GM19455 (cell line): ENCODE results near the gene EFNA1.

Experiments
- ATAC-seq: cut with Tn5 transposase; IDR thresholded peaks from one replicate; pipeline ENCODE4 v1.9.1; 2021; ENCODE audit not compliant: unreplicated experiment

The EFNA1 gene

DNA sequence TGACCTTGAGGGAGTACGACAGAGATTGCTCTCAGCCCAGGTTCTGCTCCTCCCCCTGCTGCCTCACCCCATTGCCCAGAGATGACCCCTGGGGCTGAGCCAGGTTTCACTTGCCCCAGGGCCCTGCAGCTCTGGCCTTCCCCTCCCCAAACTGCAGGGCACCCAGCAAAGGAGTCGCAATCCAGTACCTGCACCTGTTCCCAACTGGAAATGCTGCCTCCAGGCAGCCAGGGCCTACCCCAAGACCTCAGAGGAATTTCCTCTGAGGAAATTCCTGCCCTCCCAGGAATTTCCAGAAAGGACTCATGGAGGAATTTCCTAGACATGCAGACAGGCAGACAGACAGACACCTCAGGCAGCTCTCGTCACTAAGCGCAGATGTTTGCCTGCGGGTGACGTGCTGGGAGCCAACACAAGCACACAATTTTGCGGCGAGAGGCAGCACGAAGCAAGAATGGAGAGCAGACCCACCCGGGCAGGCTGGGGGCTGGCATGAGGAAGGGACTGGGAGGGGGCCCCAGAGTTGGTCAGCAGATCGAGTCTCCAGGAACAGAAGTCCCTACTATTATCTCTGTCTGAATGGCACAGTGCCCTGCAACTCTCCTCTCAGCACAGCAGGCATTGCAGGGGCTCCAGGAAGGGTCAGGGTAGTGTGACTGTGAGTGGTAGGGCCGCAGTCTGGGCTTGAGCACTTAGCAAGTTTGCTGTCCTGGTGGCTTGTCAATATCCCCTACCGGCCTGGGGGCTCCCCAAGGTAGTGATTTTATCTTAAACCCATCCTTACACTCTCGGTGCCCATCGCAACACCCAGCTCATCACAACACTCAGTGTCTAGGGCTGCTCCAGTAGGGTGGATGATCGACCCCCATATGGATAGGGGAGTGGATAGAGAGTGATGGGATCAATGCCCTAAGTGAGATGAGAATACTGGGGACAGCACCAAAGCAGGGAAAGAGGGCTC is 2.9 kb upstream of the EFNA1 start:
- ATAC-seq: no peak

DNA sequence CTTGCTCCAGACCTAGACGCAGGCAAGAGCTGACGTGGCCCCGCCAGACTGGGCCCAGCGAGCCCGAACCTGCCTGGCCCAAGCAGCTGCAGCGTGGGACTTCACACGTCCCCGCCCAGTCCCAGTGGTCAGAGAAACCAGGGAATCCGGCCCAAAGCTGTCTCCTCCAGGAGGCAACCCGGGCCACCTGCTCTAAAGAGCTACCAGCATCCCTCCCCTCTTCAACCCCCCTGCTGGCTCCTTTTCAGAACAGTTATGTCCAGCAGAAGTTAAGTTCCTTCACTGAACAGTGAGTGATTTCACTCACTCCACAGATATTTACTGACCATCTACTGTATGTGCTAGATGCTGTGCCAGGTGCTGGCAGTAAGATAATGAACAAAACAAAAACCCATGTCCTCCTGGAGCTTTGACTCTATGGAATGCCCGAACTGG is 2.1 kb upstream of the EFNA1 start:
- no peak for ATAC-seq

DNA sequence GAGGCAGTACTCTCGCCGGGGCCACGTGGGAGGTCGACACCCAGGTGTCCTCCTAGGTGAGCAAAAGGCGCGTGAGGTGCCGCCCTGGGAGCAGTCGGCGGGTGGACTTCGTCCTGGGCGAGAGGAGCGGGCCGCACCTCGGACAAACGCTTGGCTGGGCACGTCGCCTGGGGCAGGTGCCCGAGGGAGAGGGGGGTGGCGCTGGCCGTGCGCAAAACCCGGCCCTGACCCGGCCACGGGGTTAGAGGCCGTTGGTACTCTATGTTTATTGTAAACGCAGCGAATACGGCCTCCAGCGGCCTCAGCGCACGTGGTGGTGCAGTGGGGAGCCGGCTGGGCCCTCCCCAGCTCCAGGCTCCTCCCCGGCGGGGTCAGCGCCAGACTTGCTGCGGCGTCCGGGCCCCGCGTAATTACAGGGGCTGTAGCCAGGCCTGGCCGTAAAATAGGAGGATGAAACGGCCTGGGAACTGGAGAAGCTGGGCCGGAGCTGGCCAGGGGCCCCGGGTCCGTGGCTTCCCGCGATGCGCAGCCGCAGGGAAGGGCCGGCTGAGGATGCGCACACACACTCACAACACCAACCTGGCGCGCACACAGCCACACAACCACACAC is 1.6 kb upstream of the EFNA1 start:
- ATAC-seq: no peak

DNA sequence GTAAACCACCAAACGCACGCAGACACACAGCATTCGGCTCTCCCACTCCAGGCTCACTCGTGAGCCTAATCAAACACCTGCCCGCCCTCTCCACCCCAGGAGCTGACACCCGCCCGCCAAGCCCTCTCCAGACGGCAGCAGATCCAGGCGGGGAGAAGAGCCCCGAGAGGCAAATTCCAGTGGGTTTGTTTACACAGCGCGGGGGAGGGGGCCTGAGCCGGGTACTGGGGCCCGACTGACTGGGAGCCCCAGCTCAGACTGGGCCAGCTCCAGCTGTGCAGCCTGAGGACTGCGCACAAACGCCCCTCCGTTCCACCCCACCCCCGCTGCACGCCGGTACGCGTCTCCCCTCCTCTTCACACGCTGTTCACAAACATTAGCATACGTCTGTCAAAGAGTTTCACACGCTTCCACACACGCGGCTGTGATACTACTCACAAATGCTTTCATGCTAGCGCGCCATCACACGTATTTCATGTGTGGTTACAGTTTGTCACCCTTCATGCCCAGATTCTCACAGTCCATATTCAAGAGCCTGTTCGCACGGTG is 1.0 kb upstream of the EFNA1 start:
- ATAC-seq: no peak

DNA sequence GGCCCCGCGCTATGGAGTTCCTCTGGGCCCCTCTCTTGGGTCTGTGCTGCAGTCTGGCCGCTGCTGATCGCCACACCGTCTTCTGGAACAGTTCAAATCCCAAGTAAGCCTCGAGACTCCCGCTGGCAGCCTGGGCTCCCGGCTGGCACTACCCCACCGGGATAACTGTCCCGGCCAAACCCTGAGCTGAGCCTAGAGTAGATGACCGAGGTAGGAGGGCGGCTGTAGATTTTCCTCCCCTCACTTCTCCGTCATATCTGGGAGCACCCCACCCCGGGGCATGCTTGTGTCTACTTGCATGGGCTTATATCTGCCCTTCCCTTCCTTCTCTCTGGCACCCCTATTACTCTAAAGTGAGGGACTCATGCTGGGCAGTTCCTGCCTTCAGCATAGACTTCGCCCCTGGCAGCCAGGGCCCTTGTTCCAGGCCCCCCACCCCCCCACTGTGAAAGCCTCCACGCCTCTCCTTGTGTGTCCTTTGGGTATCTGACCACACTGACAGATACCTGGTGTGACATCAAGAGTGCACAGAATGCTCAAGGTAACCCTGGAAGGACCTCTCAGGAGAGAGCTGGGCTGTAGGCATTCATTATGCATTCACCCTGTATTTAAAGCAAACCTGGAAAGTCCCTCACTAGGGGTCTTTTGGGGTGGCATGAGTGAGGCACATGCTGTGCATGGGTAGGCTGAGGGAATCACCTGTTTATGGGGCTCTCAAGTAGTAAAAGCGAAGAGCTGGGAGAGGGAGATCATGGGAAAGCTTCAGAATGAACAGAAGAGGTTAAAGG is 485 bp downstream of the EFNA1 start:
- ATAC-seq: no peak

DNA sequence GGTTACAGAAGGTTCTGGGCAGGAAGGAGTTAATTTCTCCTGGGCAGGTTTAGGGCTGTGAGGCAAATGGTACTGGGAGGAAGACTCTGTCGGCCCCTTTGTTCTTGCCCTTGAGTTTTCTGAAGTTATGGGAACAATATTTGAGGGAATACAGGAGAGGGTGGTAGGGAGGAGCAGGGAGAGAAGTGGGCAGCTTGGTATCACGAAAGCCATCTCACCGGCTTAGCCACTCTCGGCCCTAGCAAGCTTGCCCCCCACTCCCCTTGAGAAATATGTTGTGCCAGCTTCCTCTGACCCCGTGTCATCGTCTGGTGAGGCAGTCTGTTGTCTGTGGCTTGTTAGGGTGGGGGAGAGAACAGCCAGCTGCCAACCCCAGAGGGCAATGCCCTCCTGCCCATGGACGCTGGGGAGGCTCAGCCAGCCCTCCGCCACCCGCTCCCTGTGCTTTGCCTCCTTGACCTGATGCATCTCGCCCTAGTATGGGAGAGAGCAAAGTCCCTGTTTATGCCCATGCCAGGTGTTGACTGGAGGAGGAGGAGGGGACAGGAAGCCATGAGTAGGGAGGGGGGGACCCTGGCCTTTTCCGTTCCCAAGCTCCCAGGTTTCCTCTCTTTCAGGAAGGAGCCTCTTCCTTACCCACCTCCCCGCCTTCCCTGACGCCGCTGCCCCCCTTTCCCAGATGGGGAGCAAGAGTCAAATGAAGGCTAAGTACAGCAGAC is 1.2 kb downstream of the EFNA1 start:
- ATAC-seq: no peak

DNA sequence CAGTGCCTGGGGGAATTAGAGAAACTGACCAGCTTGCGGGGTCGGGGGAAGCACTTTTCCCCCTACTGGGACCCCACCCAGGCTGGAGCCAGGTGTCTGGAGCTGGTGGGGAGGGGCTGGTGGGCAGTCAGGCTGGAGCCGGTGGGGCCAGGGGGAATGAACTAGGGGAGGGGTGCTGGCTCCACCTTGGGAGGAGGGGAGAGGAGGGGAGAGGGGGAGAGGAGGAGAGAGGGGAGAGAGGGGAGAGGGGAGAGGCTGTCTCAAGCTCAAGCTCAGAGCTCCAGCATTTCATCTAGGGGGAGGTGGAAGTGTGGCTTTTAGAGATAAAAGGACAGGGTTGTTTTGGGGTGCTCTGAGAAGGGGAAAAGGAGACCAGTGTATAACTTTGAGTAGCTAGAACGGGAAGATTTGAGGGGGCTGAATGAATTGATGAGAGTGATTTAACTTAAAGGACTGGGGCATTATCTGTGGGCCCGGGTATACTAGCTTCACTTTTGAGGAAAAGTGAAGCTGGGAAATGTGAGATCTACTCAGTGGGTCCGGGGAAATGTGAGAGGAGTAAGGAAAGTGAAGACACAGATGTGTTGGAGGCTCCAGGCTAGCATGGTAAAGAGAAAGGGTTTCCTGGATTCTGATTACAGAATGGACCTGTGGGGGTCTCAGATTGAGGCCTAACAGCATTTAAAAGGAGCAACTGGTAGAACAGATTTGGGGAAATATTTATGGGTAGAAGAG is 2.8 kb downstream of the EFNA1 start:
- ATAC-seq: no peak

DNA sequence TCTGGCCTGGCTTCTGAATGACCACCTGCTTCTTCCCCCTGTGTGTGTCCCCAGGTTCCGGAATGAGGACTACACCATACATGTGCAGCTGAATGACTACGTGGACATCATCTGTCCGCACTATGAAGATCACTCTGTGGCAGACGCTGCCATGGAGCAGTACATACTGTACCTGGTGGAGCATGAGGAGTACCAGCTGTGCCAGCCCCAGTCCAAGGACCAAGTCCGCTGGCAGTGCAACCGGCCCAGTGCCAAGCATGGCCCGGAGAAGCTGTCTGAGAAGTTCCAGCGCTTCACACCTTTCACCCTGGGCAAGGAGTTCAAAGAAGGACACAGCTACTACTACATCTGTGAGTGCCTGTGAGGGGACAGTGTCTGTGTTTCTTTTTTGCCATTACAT is 3.6 kb downstream of the EFNA1 start:
- ATAC-seq: no peak

DNA sequence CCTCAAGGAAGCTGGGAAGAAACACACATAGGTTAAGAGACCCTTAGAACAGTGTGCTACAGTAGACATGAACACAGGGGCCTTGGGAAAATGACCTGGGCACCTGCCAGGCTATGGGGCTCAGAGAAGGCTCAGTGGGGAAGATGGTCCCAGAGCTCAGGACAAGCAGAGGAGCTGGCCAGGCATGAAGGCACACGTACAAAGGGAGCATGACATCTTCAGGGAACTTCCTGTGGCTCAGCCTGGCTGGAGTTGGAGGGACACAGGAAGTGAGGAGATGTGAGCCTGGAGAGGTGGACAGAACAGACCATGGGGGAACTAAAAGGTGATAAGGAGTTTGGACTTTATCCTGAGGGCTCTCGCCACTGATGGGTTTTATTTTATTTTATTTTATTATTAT is 4.2 kb downstream of the EFNA1 start:
- ATAC-seq: no peak

DNA sequence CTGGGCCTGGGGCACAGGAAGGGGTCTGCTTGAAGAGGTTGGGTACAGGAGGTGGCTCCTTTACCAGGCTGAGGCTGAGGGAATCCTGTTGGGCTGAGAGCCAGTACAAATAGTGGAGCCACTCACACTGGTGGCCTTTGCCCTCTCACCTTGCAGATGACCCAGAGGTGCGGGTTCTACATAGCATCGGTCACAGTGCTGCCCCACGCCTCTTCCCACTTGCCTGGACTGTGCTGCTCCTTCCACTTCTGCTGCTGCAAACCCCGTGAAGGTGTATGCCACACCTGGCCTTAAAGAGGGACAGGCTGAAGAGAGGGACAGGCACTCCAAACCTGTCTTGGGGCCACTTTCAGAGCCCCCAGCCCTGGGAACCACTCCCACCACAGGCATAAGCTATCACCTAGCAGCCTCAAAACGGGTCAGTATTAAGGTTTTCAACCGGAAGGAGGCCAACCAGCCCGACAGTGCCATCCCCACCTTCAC is 6.2 kb downstream of the EFNA1 start:
- ATAC-seq: no peak

DNA sequence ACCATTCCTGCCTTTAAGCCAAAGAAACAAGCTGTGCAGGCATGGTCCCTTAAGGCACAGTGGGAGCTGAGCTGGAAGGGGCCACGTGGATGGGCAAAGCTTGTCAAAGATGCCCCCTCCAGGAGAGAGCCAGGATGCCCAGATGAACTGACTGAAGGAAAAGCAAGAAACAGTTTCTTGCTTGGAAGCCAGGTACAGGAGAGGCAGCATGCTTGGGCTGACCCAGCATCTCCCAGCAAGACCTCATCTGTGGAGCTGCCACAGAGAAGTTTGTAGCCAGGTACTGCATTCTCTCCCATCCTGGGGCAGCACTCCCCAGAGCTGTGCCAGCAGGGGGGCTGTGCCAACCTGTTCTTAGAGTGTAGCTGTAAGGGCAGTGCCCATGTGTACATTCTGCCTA is 6.6 kb downstream of the EFNA1 start:
- no peak for ATAC-seq

DNA sequence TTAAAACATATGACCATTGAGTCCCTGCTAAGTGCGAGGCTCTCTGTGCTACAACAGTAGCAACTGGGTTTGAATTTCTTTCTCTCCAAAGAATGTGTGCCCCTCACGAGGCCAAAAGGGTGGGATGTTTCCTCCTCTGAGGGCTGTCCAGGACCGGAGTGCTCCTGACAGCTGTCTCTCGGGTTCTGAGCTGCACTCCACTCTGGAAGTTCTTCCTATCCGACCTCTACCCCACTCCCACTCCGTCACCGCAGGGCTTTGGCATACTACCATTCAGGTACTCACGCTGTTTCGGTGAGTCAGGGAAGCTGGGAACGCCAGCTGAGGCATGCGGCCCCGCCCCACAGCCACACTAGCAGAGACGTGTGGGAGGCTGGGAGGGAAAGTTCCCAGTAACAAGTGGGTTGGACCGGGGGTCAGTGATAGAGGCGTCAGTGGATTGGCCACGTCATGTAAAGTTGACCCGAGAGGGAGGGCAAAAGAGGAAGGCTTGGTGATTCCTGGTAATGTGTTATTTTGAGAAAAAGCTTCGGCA is 7.3 kb downstream of the EFNA1 start:
- peak; percentile 21 for ATAC-seq

DNA sequence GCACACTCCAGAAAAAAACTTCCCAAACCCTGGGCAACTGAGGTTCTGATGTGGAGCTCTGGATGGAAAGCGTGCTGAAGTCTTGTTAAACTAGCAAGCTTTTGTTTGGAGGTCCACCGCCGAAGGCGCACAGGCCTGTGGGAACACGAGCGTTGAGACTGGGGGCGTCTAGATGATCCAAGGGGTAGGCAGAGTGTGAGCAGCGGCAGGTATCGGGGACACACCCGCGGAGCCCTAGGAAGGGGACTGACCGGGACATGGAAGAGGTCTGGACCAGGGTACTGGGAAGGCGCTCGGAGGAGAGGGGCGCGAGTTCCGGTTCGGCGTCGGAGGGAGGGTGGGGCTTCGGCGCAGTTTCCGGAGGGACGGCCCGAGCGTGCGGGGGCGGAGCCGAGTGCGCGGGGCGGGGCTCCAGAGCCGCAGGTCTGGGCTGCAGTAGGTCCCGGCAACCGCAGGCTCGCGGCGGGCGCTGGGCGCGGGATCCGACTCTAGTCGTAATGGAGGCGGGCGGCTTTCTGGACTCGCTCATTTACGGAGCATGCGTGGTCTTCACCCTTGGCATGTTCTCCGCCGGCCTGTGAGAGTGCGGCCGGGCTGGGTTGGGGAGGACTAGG is 7.8 kb downstream of the EFNA1 start, which contains the start of gene SLC50A1:
SLC50A1 (plus strand) TSS at position 438 of the 614 bp plus-strand sequence; CDS start at position 498, 60 bp downstream.
- peak; percentile 65 for ATAC-seq

DNA sequence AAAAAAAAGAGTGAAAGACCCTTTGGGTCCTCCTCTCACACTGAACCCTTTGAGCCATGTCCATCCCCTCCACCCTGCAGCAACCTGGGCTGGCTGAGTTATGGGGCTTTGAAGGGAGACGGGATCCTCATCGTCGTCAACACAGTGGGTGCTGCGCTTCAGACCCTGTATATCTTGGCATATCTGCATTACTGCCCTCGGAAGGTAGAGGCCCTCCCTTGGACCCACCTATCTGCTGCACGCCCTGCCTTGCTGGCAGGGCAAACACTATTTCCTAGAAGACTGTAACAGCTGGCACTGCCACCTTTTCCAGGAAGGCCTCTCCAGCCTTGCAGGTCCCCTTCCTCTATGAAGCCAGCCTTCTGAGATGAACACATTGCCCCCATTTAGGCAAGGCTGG is 9.1 kb downstream of the EFNA1 start:
- no peak for ATAC-seq

DNA sequence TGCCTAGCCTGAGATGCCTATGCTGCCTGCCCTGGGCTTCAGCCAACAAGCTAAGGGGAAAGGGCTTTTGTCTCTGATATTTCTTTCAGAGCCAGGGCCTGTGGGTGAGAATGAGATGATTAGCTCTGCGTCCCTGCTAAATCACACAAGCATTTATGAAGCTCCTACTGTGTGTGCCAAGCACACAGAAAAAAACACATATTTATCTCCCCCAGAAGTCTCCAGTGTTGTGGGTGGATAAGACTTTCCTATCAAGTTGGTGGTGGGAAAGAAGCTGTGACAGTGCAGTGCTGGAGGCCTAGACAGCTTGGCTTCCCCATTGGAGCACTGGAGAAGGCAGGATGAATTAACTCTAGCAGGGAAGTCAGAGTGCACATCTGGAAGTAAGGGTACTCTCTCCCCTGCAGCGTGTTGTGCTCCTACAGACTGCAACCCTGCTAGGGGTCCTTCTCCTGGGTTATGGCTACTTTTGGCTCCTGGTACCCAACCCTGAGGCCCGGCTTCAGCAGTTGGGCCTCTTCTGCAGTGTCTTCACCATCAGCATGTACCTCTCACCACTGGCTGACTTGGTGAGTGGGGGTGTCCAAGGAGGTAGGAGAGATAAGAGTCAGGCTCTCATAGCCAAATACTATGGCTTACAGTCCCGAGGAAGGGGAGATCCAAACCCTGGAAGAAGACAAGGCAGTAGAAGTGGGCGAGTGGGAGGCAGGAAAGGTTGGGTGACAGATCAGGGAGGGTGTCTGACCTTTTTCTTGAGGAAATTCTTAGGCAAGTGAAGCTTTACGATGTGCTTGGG is 9.7 kb downstream of the EFNA1 start:
- ATAC-seq: no peak

DNA sequence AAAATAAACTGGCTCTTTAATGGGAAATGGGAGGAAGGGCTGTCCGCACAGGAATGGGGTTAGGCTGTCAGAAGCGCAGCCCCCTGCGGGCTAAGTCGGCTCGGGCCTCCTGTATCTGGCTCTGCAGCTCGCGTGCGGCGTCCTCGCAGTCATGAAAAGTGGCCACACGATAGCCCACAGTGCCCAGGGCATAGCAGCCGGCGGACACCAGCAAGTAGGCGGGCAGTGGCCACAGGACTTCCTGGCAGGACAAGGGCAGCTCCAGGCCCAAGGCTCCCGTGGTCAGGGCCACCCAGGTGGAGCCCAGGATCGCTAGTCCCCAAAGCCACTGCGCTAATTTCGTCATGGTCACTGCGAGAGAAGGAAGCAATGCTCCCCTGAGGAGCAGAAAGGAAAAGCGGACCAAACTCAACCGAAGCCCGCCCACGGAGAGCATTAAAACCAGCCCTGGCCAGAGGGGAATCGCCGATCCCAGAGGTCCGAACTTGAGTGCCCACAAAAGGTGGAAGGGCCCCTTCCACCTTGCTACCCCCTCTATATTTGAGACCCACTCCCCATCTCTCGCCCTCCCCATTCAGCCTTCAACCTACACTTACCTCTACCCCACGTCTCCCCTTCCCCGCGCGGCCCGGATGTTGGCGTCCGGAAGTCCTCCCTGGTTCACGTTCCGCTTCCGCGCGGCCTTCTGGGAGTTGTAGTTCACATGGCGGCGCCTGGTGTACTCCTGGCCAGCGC is 12.4 kb downstream of the EFNA1 start, which contains the start of gene DPM3:
DPM3 (minus strand) TSS at position 637 of the 735 bp plus-strand sequence; CDS start at position 346, 291 bp downstream.
- peak; percentile 62 for ATAC-seq

DNA sequence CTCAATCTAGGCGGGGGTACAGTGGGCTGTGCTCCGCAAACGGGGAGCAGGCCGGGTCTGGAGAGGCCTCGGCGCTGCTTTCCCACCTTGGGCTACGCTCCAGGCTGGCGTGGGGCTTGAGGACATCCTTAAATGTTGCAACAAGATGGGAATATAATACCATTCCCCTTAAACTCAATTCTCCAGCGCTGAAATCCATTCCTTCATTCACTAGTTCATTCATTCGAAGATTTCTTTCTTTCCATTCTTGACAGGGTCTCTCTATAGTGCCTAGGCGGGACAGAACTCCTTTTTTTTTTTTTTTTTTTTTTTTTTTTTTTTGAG is 12.9 kb downstream of the EFNA1 start:
- ATAC-seq: no peak

DNA sequence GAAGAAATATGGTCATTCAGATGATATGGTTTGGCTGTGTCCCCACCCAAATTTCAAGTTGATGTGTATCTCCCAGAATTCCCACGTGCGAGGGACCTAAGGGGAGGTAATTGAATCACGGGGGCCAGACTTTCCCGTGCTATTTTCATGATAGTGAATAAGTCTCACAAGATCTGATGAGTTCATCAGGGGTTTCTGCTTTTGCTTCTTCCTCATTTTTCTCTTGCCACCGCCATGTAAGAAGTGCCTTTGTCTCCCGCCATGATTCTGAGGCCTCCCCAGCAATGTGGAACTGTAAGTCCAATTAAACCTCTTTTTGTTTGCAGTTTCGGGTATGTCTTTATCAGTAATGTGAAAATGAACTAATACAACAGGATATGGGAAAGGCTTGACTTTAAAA is 14.1 kb downstream of the EFNA1 start:
- no peak for ATAC-seq
